GM23248 (cell line): Measurements from ENCODE around the gene CPOX.

ENCODE experiments used
- EZH2 ChIP-seq: fragments of 200-600 bp; sonication (generic); IDR thresholded peaks from 2 replicates; pipeline ENCODE4 v1.6.1; 2018; ENCODE audit warnings: antibody characterized with exemption, mild to moderate bottlenecking; ENCODE audit not compliant: insufficient read depth, poor library complexity, severe bottlenecking
- EZH2phosphoT487 ChIP-seq: fragments of 200-600 bp; sonication (generic); IDR thresholded peaks from 2 replicates; pipeline ENCODE4 v1.6.1; 2018; ENCODE audit warnings: antibody characterized with exemption, moderate library complexity, mild to moderate bottlenecking, low read depth; ENCODE audit not compliant: insufficient read depth

- TF ChIP-seq EZH2phosphoT487 (no peak), EZH2 (no peak)
Observed at GRCh38 chr3:98563661-98564281, 29.6 kb downstream of the CPOX start.
